SHP77 (cell line): ENCODE measurements around the gene ACTG2.

ENCODE experiments used
- DNase-seq, 2 experiments: peaks; one replicate each; lab custom pipeline; 2025; lab: John Stamatoyannopoulos, UW

Gene ACTG2

DNA sequence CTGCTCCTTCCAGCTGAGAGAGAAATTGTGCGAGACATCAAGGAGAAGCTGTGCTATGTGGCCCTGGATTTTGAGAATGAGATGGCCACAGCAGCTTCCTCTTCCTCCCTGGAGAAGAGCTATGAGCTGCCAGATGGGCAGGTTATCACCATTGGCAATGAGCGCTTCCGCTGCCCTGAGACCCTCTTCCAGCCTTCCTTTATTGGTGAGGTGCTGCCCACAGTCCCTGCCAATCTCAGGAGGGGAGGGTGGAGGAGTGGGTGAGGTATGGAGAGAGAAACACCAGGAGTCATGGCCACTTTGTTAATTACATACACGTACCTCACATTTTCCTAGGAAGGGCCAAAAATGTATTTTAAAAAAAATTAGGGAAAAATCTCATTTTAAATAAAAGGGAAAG lies 21.9 kb downstream of the ACTG2 start:
- no peak for DNase-seq

DNA sequence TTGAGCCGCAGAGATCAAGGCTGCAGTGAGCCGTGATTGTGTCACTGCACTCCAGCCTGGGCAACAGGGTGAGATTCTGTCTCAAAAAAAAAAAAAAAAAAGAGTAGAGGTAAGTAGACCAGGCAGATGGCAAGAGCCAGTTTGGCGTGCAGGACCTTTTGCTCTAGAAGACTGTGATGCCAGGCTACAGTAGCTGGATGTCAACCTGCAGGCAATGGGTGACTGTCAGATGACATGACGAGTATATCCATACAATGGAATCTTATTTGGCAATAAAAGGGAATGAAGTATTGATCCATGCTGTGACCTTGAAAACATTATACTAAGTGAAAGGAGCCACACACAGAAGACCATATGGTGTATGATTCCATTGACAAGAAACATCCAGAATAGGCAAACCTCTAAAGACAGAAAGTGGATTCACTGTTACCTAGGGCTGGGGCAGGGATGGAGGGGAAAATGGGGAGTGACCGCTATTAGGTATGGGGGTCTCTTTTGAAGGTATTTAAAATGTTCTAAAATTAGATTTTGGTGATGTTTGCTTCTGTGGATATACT lies 22.7 kb downstream of the ACTG2 start:
- no peak for DNase-seq

DNA sequence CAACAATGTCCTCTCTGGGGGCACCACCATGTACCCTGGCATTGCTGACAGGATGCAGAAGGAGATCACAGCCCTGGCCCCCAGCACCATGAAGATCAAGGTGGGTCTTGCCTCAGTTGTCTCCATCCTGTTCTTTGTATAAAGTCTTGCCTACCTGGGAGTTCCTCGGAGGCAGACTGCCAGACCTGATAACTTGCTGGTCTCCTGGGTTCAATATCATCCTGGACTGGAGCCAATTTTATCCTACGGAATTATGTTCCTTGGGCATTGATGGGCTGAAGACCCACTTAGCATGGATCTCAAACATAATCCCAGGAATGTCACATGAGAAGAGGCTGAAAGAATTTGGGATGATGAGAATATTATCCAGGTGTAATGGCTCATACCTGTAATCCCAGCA lies 23.9 kb downstream of the ACTG2 start:
- no peak for DNase-seq

DNA sequence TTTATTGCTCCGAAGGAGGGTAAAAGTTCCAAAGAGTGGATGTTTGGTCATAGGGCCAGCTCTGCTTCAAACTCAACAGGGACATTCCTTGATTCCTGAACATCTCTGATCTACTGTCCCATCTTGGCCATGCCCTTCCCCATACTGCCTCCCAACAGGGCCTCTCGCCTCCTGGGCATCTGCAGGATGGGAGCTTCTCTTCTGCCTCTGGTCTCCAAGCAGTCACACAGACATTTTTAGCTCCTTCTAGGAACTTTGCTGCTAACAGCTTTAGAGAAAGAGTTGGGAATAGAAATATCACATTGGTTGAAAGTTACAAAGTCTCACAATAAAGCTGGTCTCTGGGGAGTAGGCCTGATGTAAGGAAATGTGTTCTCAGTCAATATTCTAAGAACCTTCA lies 24.5 kb downstream of the ACTG2 start:
- DNase-seq: no peak

DNA sequence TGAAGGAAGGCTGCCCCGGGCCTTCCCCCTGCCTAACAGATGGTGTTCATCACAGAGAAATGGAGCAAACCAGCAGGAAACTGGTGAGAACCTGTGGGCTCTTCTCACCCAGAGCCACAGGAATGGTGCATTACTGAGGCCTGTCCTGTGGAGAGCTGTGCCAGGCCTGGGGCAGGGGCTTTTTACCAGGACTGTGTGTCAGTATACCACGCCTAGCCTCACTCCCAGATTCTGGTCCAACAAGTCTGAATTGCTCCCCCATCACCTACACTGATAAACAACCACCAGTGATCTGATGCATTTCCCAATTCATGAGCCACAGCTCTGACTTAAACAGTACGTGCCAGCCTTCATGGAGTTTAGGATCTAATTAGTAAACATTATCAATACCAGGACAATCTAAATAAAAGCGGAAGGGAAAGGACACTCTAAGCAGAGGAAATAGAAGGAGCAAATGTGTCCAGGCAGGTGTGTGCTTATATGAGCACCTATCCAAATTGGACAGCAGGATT lies 24.9 kb downstream of the ACTG2 start:
- no peak for DNase-seq

DNA sequence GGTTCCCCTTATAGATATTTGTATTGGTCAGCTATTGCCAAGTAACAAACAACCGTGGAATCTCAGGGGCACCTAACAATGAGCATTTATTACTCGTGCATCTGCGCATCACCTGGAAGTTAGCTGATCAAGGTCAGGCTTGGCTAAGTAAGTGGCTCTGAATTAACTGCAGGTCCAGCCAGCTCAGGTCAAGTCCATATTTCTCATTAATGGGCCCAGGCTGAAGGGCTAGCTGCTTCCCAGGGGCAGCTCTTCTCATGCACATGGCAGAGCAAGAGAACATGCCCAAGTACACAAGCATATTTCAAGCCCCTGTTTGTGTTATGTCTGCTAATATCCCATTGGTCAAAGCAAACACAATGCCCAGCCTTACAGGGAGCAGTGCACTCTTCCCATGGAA lies 26.0 kb downstream of the ACTG2 start:
- DNase-seq: no peak

DNA sequence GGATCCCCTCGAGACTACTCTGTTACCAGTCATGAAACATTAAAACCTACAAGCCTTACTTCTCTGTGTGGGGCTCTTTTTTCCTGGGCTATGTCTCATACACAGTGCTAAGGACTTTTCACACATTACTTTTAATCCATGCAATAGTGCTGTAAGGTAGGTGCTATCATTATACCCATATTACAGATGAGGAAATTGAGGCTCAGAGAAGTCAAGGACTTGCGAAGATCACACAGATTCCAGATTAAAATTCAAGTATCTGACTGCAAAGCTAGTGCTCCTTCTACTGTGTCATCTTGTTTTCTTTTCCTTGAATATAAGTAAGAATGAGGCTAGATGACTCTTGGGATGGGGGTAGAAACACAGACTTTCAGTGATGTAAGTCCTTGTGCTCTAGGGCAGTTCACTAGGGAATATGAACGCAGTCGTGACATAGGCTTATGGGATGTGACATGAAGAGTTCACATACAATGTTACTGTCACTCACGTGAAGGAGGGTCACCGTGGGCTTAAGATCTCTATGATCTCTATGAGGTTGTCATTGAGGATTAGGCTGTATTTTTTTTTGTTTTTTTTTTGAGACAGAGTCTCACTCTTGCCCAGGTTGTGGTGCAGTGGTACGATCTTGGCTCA lies 26.9 kb downstream of the ACTG2 start:
- DNase-seq: no peak

DNA sequence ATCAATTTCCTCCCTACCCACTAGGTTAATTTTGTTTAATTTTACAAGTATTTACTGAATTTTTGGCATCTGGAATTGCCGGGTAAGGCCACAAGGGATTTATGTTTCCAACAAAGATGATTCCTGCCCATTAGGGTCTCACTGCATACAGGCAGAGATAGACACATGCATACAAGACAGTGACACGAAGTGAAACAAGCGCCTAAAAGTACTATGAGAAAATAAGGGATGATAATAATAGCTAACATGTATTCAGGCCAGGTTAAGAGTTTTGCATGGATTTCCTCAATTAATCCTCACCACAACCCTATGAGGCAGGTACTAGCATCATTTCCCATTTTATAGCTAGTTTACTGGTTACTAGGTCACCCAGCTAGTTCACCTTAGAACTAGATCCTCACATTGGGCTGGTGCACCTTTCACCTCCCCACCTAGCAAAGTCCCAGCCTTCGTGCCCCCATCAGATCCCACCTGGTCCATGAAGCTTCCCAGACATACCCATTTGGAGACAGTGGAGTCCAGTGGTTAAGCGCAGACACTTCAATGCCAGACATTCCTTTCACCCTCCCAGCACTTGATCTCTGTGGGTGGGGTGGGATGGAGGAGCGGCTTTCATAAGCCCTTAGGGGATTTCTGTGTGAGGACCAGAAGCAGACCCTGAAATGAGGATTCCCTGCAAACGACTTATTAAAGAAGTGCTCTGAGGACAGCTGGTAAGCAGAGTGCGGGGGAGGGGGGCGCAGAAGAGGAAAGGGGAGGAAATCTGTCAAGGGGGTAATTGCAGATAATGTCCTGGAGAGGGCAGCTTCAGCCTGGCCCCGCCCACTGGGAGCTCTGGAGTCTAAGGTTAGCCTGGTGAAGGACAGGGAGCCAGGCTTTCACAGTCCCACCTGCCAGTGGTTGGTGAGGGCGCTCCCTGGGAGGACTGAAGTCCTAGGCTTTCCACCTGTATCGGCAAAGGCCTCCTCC lies 28.1 kb downstream of the ACTG2 start:
- DNase-seq: peak; percentile 59 to 63

DNA sequence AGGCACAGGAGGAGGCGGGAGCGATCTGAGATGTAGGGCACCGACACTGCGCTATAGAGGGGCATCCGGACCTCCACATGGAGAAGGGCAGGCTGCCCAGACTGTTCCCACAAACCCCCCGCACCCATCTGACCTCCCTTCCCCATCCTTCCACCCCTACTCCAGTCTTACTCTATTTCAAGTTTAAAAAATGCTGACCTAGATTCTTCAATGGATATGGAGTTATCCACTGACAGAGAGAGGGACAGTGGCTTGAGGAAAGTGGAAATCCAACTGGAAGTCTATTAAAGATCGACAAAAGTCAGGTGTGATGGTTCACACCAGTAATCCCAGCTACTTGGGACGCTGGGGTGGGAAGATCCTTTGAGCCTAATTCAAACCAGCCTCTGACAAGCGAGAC lies 28.8 kb downstream of the ACTG2 start:
- DNase-seq: no peak

DNA sequence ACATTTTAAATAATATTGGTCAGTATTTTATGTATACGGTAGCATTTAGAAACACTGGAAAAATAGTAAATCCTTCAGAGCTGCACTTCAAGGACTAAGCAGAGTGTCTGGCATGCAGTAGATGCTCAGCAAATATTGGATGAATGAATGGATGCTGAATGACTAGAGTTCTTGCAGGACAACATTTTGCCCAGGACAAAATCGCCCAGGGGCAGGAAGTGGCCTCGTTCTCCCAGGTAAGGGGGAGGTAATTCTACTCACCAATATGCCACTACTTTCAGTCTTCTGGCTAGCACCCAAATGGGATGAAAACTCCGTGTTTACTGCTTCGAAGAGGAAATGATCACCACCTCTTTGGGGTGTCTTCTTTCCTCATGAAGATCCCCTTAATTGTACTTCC lies 29.9 kb downstream of the ACTG2 start:
- DNase-seq: no peak

DNA sequence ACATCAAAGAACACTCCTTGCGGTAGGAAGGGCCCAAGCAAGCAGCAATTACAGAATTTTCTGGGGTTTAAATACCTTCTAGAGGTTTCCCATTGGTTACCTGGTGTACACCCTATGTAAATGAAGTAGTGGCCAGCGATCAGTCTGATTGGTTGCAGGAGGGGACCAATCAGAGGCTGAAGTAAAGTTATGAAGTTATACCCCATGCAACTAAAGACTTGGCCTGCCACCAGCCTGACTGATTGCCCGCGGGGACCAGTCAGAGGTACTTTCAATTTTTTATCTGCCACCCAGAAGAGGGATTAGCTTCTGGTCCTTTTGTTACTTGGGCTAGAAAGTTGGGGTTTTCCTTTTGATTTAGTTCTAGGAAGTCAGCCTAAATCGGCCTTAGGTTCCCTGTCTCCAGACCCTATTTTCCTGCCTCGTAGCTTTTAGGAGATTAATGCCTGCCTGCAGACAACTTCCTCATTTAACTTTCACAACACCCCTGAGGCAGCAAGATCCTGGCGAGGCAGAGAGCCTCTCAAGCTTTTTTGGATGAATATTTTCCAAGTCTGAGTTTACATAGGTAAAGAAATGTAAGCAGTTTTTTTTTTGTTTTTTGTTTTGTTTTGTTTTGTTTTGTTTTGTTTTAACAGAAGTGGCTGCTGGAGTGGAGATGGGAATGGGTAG lies 32.4 kb downstream of the ACTG2 start:
- no peak for DNase-seq

DNA sequence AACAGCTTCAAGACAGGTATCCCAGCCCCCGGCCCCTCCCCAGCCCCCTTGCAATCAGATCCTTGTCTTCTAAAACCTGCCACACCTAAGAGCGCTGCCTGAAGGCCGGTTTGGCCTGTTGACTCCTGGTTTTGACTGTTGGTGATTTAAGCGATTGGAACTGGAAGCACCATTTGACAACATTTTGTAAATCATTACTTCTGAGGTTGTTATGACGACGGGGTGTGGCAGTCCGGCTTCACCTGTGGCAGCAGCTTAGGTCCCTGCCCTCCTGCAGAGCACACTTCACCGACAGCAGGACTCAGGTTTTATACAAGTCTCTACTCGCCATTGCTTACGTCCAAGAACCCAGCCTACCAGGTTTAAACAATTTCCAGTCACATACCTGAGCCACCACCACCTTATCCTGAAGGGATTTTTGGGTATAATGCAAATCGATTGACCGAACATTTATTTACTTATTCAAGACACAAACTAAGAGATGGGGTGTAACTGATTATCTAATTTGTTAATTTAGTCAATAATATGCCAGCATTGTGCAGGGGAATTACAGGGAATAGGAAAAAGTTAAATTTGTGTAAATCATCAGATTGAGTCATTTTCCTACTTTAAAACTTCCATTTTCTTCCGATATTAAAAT lies 33.2 kb downstream of the ACTG2 start:
- DNase-seq: no peak

DNA sequence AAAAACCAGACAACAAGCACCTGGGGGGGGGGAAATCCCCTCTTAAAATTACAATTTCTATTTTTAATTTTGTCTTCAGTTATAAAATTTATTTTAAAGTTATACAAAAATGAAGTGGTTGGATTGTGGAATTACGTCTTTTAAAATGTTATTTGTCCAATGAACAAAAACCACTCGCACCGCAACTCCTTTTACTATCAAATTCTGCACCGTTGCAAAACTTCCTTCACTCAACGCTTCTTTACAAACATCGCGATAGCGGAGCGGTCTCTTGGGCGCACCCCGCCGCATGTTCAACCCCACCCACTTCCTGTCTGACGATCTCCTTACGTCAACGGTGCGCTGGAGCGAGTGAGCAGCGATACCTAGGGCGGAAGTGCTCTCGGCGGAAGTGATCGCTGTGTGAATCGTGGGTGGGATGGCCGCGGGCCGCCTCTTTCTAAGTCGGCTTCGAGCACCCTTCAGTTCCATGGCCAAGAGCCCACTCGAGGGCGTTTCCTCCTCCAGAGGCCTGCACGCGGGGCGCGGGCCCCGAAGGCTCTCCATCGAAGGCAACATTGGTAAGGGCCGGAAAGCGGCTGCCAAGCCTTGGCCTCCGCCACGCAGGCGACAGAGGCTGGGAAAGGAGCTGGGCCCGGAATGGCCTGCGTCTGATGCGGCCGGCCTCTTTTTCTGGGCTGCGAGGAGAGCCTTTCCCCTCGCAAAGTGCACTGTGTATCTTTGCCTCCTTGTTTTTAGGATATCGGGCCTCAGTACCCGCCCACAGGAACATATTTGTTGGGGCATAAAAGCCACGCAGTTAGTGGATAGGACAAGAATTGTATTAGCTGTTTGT lies 33.9 kb downstream of the ACTG2 start, which contains the start of gene DGUOK:
Gene DGUOK (plus strand): TSS at position 388 of the 835 bp plus-strand sequence. CDS start 31 bp downstream, at position 419.
- DNase-seq: peak; percentile 97 to 98

DNA sequence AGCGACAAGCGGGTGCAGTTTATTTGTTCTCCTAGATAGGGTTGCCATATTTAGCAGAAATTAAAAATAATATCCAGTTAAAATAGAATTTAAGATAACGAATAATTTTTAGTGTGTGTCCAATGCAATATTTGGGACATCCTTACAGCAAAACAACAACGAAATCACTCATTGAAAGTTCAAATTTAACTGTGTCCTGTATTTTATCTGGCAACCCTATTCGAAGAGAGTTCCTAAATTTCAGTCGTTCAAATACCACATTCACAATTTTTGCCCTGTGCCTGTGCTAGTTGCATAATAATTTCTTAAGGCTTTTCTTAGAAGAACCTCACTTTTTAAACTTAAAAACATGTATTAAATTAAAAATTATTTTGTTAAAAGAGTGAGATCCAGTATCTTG lies 34.5 kb downstream of the ACTG2 start:
- no peak for DNase-seq

DNA sequence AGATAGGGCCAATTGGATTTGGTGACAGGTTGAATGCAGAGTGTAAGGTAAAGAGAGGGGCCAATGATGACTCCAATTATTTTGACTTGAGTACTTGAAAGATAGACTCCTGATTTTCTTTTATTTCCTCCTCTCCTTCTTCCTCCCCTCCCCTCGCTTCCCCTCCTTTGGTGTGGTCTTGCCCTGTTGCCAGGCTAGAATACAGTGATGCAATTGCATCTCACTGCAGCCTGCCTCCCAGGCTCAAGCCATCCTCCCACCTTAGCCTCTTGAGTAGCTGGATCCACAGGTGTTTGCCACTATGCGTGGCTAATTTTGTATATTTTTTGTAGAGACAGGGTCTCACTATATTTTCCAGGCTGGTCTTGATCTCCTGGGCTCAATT lies 36.1 kb downstream of the ACTG2 start:
- DNase-seq: no peak

DNA sequence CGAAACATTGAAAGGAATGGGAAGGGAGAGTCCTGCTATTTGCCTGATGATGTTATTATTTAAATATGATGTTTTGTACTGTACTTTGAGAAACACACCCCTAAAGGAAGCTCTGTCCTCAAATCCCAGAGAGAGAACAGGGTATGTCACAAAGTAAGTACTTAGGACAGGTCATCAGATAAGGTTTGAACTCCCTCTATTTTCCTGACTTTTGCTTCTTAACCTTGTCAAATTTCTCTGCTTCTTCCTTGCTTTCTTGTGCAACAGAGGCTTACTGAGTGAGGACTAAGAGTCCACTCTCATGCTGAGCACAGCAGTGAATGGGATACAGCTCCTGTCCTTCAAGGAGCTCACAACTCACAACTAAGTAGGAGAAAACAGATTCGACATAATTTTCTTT lies 37.6 kb downstream of the ACTG2 start:
- no peak for DNase-seq

DNA sequence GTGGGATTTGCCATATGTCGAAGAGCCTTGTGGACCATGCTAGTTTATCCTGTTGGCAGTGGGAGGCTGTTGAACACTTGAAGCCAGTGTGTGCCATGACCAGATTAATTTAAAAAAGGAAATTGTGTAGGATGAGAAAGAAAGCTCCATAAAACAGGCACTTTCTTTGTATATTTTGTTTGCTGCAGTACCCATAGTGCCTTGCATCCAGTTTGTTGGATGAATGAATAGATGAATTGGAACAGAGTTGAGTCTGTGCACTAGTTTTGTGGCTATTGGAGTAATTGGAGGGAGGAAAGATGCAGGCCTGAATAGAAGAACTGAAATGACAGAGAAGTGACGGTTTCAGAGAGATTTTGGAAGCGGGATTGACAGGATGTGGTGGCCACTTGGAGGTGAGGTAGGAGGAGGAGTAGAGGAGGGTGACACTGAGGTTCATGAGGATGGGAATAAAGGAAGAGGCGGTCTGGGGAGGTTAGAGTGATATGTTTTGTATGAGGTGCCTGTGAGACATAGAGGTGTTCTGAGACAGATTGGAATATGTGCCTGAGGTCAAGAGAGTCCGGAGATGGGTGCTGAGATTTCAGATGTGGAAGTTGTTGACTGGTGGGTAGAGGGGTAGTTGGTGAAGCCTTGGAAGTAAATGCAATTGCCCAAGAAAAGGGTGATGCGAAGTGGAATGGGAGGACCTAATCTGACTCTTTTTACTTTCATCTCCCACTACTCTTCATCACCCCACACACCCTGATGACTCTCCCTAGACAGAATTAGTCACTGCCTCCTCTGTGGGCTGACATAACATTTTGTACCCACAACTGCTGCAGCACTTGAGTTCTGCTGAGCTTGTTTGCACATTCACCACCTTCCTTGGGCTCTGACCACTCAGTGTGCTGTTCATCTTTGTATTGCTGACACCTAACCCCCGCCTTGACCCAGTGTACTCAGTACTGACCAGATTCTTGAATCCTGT lies 39.0 kb downstream of the ACTG2 start:
- no peak for DNase-seq

DNA sequence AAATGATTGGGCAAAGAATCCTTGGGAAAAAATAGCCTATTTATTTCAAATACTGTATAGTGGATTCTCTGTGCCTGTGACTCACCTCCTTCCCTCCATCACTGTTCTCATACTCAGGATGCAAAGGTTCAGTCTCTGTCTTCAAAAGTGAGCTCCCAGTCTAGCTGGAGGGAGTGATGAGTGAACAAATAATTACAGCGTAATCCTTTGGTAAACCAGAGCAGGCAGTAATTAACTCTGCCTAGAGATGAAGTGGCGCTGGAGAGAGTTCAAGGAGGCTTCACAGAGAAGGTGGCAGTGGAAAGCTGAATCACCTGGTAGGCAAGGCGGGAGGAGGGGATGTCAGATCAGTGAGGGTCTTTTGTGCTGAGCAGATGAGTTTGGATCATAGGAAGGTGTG lies 40.4 kb downstream of the ACTG2 start:
- no peak for DNase-seq

DNA sequence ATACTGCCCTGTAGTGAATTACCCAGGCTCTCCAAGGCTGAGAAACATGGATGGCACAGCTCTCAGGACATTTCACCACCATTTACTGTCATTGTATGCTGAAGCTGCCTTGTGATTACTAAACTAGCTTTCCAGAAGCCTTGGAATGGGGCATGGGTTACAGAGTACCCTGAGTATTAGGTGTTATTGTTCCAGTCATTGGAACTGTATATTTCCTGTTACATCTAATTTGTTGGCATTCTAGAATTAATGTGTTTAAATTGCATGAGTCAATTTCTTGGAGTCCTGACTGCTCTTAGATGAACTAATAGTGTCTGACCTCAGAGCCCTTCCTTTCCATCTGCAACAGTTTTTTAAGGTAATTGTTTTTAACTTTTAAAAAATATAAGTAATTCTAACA lies 42.8 kb downstream of the ACTG2 start:
- no peak for DNase-seq
